Breast epithelium (tissue), 4 donors: ENCODE measurements around the gene AKR1C3. TPM values are rescaled to one million over a fixed set of nuclear protein-coding genes. Genes with fewer than 3 reads are reported as not detected.
"Not testable (repeated sequence)": the region's sequence is repeated elsewhere in the genome, so short reads cannot be mapped to it uniquely, and the experiment has no call there.

Source experiments
- DNase-seq, 2 donors: peaks; one replicate each; pipeline ENCODE4 v3.0.0-alpha.2; 2019; ENCODE audit warnings: low spot score in 2 of 2
- H3K27ac ChIP-seq, 2 donors: fragments of 200-600 bp; sonication (generic) in 1 of 2; one replicate each; pipeline ENCODE4 v1.5.1; 2016 to 2019; ENCODE audit warnings: mild to moderate bottlenecking in 1 of 2
- H3K27me3 ChIP-seq, 2 donors: fragments of 200-600 bp; sonication (generic) in 1 of 2; one replicate each; pipeline versions ENCODE4 v1.5.1 to v1.6.0; 2017 to 2019; ENCODE audit warnings: control low read depth in 1 of 2, mild to moderate bottlenecking in 1 of 2
- H3K36me3 ChIP-seq: fragments of 200-600 bp; one replicate; pipeline ENCODE4 v1.5.1; 2019
- H3K4me1 ChIP-seq, 2 donors: fragments of 200-600 bp; sonication (generic); one replicate each; pipeline ENCODE4 v1.5.1; 2016 to 2019; ENCODE audit warnings: control low read depth in 1 of 2
- H3K4me3 ChIP-seq, 3 donors: fragments of 200-600 bp; sonication (generic); 1 replicate in 2 of 3; 2 replicates in 1 of 3; pipeline ENCODE4 v1.5.1; 2016 to 2019; ENCODE audit warnings: mild to moderate bottlenecking in 3 of 3, moderate library complexity in 2 of 3
- H3K9me3 ChIP-seq, 2 donors: fragments of 200-600 bp; sonication (generic) in 1 of 2; one replicate each; pipeline ENCODE4 v1.5.1; 2016 to 2019; ENCODE audit warnings: control low read depth in 1 of 2
- CTCF ChIP-seq, 3 donors: fragments of 450-650 bp; IDR thresholded peaks; one replicate each; pipeline ENCODE4 v1.5.1; 2016 to 2017; ENCODE audit warnings: antibody characterized with exemption in 3 of 3, mild to moderate bottlenecking in 3 of 3, moderate library complexity in 3 of 3
- POLR2A ChIP-seq: fragments of 450-650 bp; IDR thresholded peaks from one replicate; pipeline ENCODE4 v1.6.1; 2016; ENCODE audit warnings: antibody characterized with exemption, mild to moderate bottlenecking, moderate library complexity
- POLR2AphosphoS5 ChIP-seq, 3 donors: sonication (generic); formaldehyde crosslinking; IDR thresholded peaks; one replicate each; pipeline ENCODE4 v1.6.1; 2017; ENCODE audit warnings: antibody characterized with exemption in 3 of 3
- intact Hi-C: fragments of 100-400 bp; cut with DNase I; formaldehyde crosslinking; loops from one replicate; pipeline ENCODE4 v1.15.1; 2023; ENCODE audit warnings: low total_unique reads
- total RNA-seq, 3 donors: library from RNA; depleted of rRNA; stranded (reverse); fragments of >200 nt; gene quantifications; one replicate each; pipeline ENCODE4 v1.1.0, GENCODE V29; 2016

The AKR1C3 gene
- 100 to 1,000 TPM in 1 of 3 donors, 10 to 100 TPM in 2; 37.6 to 110 (median 70.8) TPM for total RNA-seq

- H3K4me1 ChIP-seq = no peaks in the 10 kb centered on the region
- no peak for DNase-seq
- H3K27ac ChIP-seq = peak within 1 kb of the TSS; percentile 70 to 71
- H3K27me3 ChIP-seq = no peaks in the 10 kb centered on the region
- H3K9me3 ChIP-seq = no peaks in the 10 kb centered on the region
- no peaks in the 10 kb centered on the region for H3K36me3 ChIP-seq
- H3K4me3 ChIP-seq = peak within 1 kb of the TSS; percentile 48 to 64 (median 52)
- intact Hi-C loops = no loop called here
- TF ChIP-seq POLR2AphosphoS5 (IDR thresholded peaks at IDR 0.05) (peak in 2 of 3 donors; percentile 44 to 52), CTCF (IDR thresholded peaks at IDR 0.05) (peak; percentile 80 to 92 (median 84)), POLR2A (no peak)
These were observed at the start of gene AKR1C3 for GRCh38 chr10:5094265-5095205. AKR1C3 (plus strand) TSS chr10:5094414; CDS start chr10:5094445, 31 bp downstream.

- H3K27ac ChIP-seq = no peak overlapping the region
- no peaks in the 10 kb centered on the region for H3K4me1 ChIP-seq
- H3K4me3 ChIP-seq = no peak overlapping the region
- H3K27me3 ChIP-seq = no peaks in the 10 kb centered on the region
- H3K36me3 ChIP-seq = no peaks in the 10 kb centered on the region
- TF ChIP-seq POLR2AphosphoS5 (IDR thresholded peaks at IDR 0.05) = no peak
- no peak for TF ChIP-seq POLR2A
- no peak for TF ChIP-seq CTCF (IDR thresholded peaks at IDR 0.05)
- no peak for DNase-seq
- intact Hi-C loops = no loop called here
- no peaks in the 10 kb centered on the region for H3K9me3 ChIP-seq
These were observed 49.1 kb upstream of the AKR1C3 start for GRCh38 chr10:5045095-5045494.

- Histone ChIP-seq H3K4me1 (no peaks in the 10 kb centered on the region), H3K27me3 (no peaks in the 10 kb centered on the region), H3K4me3 (no peak overlapping the region), H3K27ac (no peak overlapping the region), H3K9me3 (no peaks in the 10 kb centered on the region), H3K36me3 (no peaks in the 10 kb centered on the region)
- no peak for DNase-seq
- intact Hi-C loops = no loop called here
- TF ChIP-seq POLR2AphosphoS5 (IDR thresholded peaks at IDR 0.05) (no peak), CTCF (IDR thresholded peaks at IDR 0.05) (no peak), POLR2A (no peak)
These were observed 47.8 kb upstream of the AKR1C3 start for GRCh38 chr10:5046410-5046809.

- not testable (repeated sequence) for DNase-seq, H3K9me3 ChIP-seq
These were observed 47.2 kb upstream of the AKR1C3 start for GRCh38 chr10:5047055-5047454.

GRCh38 chr10:5047912-5048628, 46.1 kb upstream of the AKR1C3 start:
- intact Hi-C loops = no loop called here

More at GRCh38 chr10:5047055-5047454, 47.2 kb upstream of the AKR1C3 start:
- intact Hi-C loops, H3K4me1 ChIP-seq, H3K27me3 ChIP-seq, H3K27ac ChIP-seq, H3K36me3 ChIP-seq, H3K4me3 ChIP-seq: not testable (repeated sequence)

GRCh38 chr10:5052951-5053500, 41.2 kb upstream of the AKR1C3 start:
- intact Hi-C loops, H3K36me3 ChIP-seq, H3K4me3 ChIP-seq, H3K4me1 ChIP-seq, H3K27me3 ChIP-seq, H3K9me3 ChIP-seq, DNase-seq: not testable (repeated sequence)
- peak overlapping the region in 1 of 2 donors; percentile 48 for H3K27ac ChIP-seq

More at GRCh38 chr10:5047912-5048628, 46.1 kb upstream of the AKR1C3 start:
- H3K9me3 ChIP-seq = no peaks in the 10 kb centered on the region
- no peak for DNase-seq
- TF ChIP-seq POLR2A (no peak), POLR2AphosphoS5 (IDR thresholded peaks at IDR 0.05) (no peak), CTCF (IDR thresholded peaks at IDR 0.05) (no peak)
- H3K36me3 ChIP-seq = no peaks in the 10 kb centered on the region
- no peaks in the 10 kb centered on the region for H3K4me1 ChIP-seq
- no peak overlapping the region for H3K4me3 ChIP-seq
- no peaks in the 10 kb centered on the region for H3K27me3 ChIP-seq
- H3K27ac ChIP-seq = no peak overlapping the region

- H3K27me3 ChIP-seq, H3K36me3 ChIP-seq, H3K4me3 ChIP-seq, DNase-seq, H3K4me1 ChIP-seq, H3K9me3 ChIP-seq, intact Hi-C loops, H3K27ac ChIP-seq: not testable (repeated sequence)
These were observed 39.4 kb upstream of the AKR1C3 start for GRCh38 chr10:5054831-5055230.

GRCh38 chr10:5059267-5059666, 34.9 kb upstream of the AKR1C3 start:
- H3K27ac ChIP-seq, DNase-seq, H3K27me3 ChIP-seq, H3K9me3 ChIP-seq, H3K4me1 ChIP-seq, intact Hi-C loops, H3K36me3 ChIP-seq, H3K4me3 ChIP-seq: not testable (repeated sequence)
